H9 (cell line): ENCODE data around the gene HIGD1B. TPM values are rescaled to one million over a fixed set of nuclear protein-coding genes. Genes with fewer than 3 reads are reported as not detected.

Experiments used
- DNase-seq: peaks from one replicate; pipeline ENCODE4 v3.0.0-alpha.2; 2017
- H2AFZ ChIP-seq: one replicate; pipeline ENCODE4 v1.6.1; 2013; ENCODE audit warnings: mild to moderate bottlenecking, low read length, control low read depth, moderate library complexity
- H2AK5ac ChIP-seq: 2 replicates; pipeline ENCODE4 v1.6.1; 2013; ENCODE audit warnings: low read length, control low read depth, mixed read lengths; ENCODE audit not compliant: insufficient read length
- H2BK120ac ChIP-seq: one replicate; pipeline ENCODE4 v1.6.1; 2013; ENCODE audit warnings: low read depth, mild to moderate bottlenecking, low read length, control low read depth, inconsistent platforms; ENCODE audit not compliant: poor library complexity, severe bottlenecking
- H2BK12ac ChIP-seq: 2 replicates; pipeline ENCODE4 v1.6.1; 2013; ENCODE audit warnings: low read length, control low read depth, mixed read lengths, low read depth; ENCODE audit not compliant: insufficient read length
- H2BK15ac ChIP-seq: 2 replicates; pipeline ENCODE4 v1.6.1; 2013; ENCODE audit warnings: low read depth, low read length, control low read depth
- H2BK20ac ChIP-seq: one replicate; pipeline ENCODE4 v1.6.1; 2013; ENCODE audit warnings: low read depth, mild to moderate bottlenecking, low read length, control low read depth, inconsistent platforms; ENCODE audit not compliant: poor library complexity, severe bottlenecking
- H2BK5ac ChIP-seq: 2 replicates; pipeline ENCODE4 v1.6.1; 2013; ENCODE audit warnings: low read length, control low read depth, mixed read lengths; ENCODE audit not compliant: insufficient read length
- H3K14ac ChIP-seq: 2 replicates; pipeline ENCODE4 v1.6.1; 2013; ENCODE audit warnings: low read length, control low read depth; ENCODE audit not compliant: insufficient read depth
- H3K18ac ChIP-seq: 2 replicates; pipeline ENCODE4 v1.6.1; 2013; ENCODE audit warnings: low read depth, mild to moderate bottlenecking, mixed read lengths, low read length, control low read depth; ENCODE audit not compliant: insufficient read length
- H3K23ac ChIP-seq: 2 replicates; pipeline ENCODE4 v1.6.1; 2013; ENCODE audit warnings: low read length, control low read depth, mixed read lengths, low read depth; ENCODE audit not compliant: insufficient read length
- H3K23me2 ChIP-seq: 2 replicates; pipeline ENCODE4 v1.6.1; 2013; ENCODE audit warnings: low read depth, mild to moderate bottlenecking, mixed read lengths, low read length, control low read depth; ENCODE audit not compliant: insufficient read length, poor library complexity, severe bottlenecking
- H3K27ac ChIP-seq: 2 replicates; pipeline ENCODE4 v1.5.1; 2013; ENCODE audit warnings: low read length, control low read depth, mixed read lengths, low read depth; ENCODE audit not compliant: insufficient read length
- H3K27me3 ChIP-seq: 2 replicates; pipeline ENCODE4 v1.6.1; 2013; ENCODE audit warnings: low read length, control low read depth, inconsistent platforms; ENCODE audit not compliant: insufficient read depth
- H3K4ac ChIP-seq: 2 replicates; pipeline ENCODE4 v1.6.1; 2013; ENCODE audit warnings: low read depth, mild to moderate bottlenecking, control low read depth, inconsistent platforms, low read length, moderate library complexity
- H3K4me1 ChIP-seq: 2 replicates; pipeline ENCODE4 v1.6.1; 2013; ENCODE audit warnings: low read length, control low read depth, inconsistent platforms; ENCODE audit not compliant: insufficient read depth
- H3K4me2 ChIP-seq: 2 replicates; pipeline ENCODE4 v1.6.1; 2013; ENCODE audit warnings: low read length, control low read depth, mixed read lengths; ENCODE audit not compliant: insufficient read length, insufficient read depth
- H3K56ac ChIP-seq: 2 replicates; pipeline ENCODE4 v1.6.1; 2013; ENCODE audit warnings: low read depth, mild to moderate bottlenecking, mixed read lengths, low read length, control low read depth; ENCODE audit not compliant: insufficient read length
- H3K79me1 ChIP-seq: 2 replicates; pipeline ENCODE4 v1.6.1; 2013; ENCODE audit warnings: low read depth, mild to moderate bottlenecking, moderate library complexity, low read length, control low read depth, inconsistent platforms; ENCODE audit not compliant: insufficient read depth, poor library complexity, severe bottlenecking
- H3K79me2 ChIP-seq: 2 replicates; pipeline ENCODE4 v1.6.1; 2013; ENCODE audit warnings: low read length, control low read depth, inconsistent platforms; ENCODE audit not compliant: insufficient read depth
- H3K9ac ChIP-seq: 2 replicates; pipeline ENCODE4 v1.6.1; 2013; ENCODE audit warnings: low read length, control low read depth, mixed read lengths; ENCODE audit not compliant: insufficient read length; ENCODE audit errors: extremely low read depth
- H3K9me3 ChIP-seq: one replicate; pipeline ENCODE4 v1.6.1; 2013; ENCODE audit warnings: low read depth, low read length, inconsistent platforms; ENCODE audit not compliant: control insufficient read depth
- H3T11ph ChIP-seq: one replicate; pipeline ENCODE4 v1.6.1; 2013; ENCODE audit warnings: mild to moderate bottlenecking, low read length, control low read depth, inconsistent platforms
- H4K20me1 ChIP-seq: one replicate; pipeline ENCODE4 v1.6.1; 2013; ENCODE audit not compliant: control insufficient read depth, insufficient read length, insufficient read depth
- H4K5ac ChIP-seq: 2 replicates; pipeline ENCODE4 v1.6.1; 2013; ENCODE audit warnings: low read depth, mild to moderate bottlenecking, mixed read lengths, low read length, control low read depth; ENCODE audit not compliant: insufficient read length
- H4K8ac ChIP-seq: replicated peaks from 2 replicates; pipeline ENCODE4 v1.6.1; 2013; ENCODE audit warnings: low read length, control low read depth, mixed read lengths, low read depth; ENCODE audit not compliant: insufficient read length
- H4K91ac ChIP-seq: 2 replicates; pipeline ENCODE4 v1.6.1; 2013; ENCODE audit warnings: low read depth, mild to moderate bottlenecking, moderate library complexity, mixed read lengths, low read length, control low read depth; ENCODE audit not compliant: insufficient read length
- H3K27ac Mint-ChIP-seq, 3 experiments: 2 replicates in 2 of 3; 3 replicates in 1 of 3; pipeline ENCODE4 v1.8.0; 2020 to 2021; ENCODE audit warnings: mixed read lengths in 3 of 3, mild to moderate bottlenecking in 1 of 3, moderate library complexity in 1 of 3
- H3K27me3 Mint-ChIP-seq: 2 replicates; pipeline ENCODE4 v1.8.0; 2021; ENCODE audit warnings: low read depth, mild to moderate bottlenecking, moderate library complexity, mixed read lengths
- H3K36me3 Mint-ChIP-seq, 3 experiments: 2 replicates in 2 of 3; 3 replicates in 1 of 3; pipeline ENCODE4 v1.8.0; 2020 to 2021; ENCODE audit warnings: low read depth in 3 of 3, mixed read lengths in 3 of 3; ENCODE audit not compliant: insufficient read depth in 1 of 3
- H3K4me1 Mint-ChIP-seq, 2 experiments: 2 replicates each; pipeline ENCODE4 v1.8.0; 2020; ENCODE audit warnings: mixed read lengths in 2 of 2
- H3K4me3 Mint-ChIP-seq, 2 experiments: 2 replicates in 1 of 2; 3 replicates in 1 of 2; pipeline ENCODE4 v1.8.0; 2020 to 2021; ENCODE audit warnings: mild to moderate bottlenecking in 2 of 2, mixed read lengths in 2 of 2, moderate library complexity in 1 of 2
- H3K9me3 Mint-ChIP-seq, 2 experiments: 2 replicates in 1 of 2; 3 replicates in 1 of 2; pipeline ENCODE4 v1.8.0; 2020; ENCODE audit warnings: mild to moderate bottlenecking in 2 of 2, mixed read lengths in 2 of 2, moderate library complexity in 1 of 2
- WGBS: extraction: QIAGEN DNeasy Blood & Tissue Kit; methylation state at CpG from one replicate; pipeline ENCODE4 v1.1.7; 2013; ENCODE audit warnings: missing lambda C conversion rate, low lambda C conversion rate, mixed read lengths; ENCODE audit not compliant: insufficient read length; ENCODE audit errors: extremely low coverage; 5-methylcytosine and 5-hydroxymethylcytosine counted together
- total RNA-seq: library from RNA; stranded (reverse); gene quantifications from 2 replicates; pipeline ENCODE4 v1.2.1, GENCODE V29; 2021
- TF ChIP-seq, protein P1 (sequence below): fragments of 200-600 bp; sonication (generic); conservative IDR thresholded peaks from 3 replicates; pipeline ENCODE4 v1.8.0; 2021; ENCODE audit warnings: antibody characterized with exemption, mild to moderate bottlenecking

The HIGD1B gene
- total RNA-seq, 1 experiment from 2014 or later: not detected

DNA sequence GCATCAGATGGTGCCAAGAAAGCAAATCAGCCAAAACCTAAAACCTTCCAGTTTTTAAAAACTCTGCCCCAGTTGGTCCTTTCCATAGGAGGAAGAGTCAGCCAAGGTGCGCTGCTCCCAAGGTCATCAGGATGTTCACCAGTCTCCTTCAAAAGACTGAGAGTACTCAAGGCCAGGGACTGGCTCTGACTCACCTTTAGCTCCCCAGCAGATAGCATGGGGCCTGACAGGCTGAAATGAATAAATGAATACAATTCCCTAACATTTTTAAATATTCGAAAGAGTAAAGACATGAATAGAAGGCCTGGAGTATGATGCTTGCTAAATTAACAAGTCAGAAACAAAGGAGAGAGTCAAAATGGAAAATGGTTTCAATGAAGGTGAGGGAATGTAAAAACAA lies 32.4 kb downstream of the HIGD1B start:
- Histone ChIP-seq H2BK5ac (no peak overlapping the region), H4K8ac (no peak overlapping the region), H3K9me3 (no peaks in the 10 kb centered on the region), H2BK20ac (no peak overlapping the region), H3K4me1 (no peaks in the 10 kb centered on the region), H4K91ac (no peak overlapping the region), H2BK15ac (no peak overlapping the region), H4K20me1 (no peaks in the 10 kb centered on the region), H3K23me2 (no peaks in the 10 kb centered on the region), H2AFZ (no peak overlapping the region), H3K27ac (no peak overlapping the region), H3K4me2 (no peak overlapping the region), H3K4ac (no peak overlapping the region), H3T11ph (no peak overlapping the region), H3K79me1 (no peaks in the 10 kb centered on the region), H3K18ac (no peak overlapping the region), H3K14ac (no peak overlapping the region), H3K56ac (no peak overlapping the region), H3K27me3 (no peaks in the 10 kb centered on the region), H2BK12ac (no peak overlapping the region), H4K5ac (no peak overlapping the region), H3K23ac (no peak overlapping the region), H3K9ac (no peak overlapping the region), H3K79me2 (no peaks in the 10 kb centered on the region), H2AK5ac (no peak overlapping the region), H2BK120ac (no peak overlapping the region)
- Mint-ChIP-seq H3K4me1 (no peaks in the 10 kb centered on the region), H3K36me3 (peaks cover 45 to 86% (median 77%) of the 10 kb centered on the region in 3 experiments), H3K27ac (no peak overlapping the region; a peak in 2 of 7 replicates), H3K27me3 (no peaks in the 10 kb centered on the region), H3K9me3 (no peaks in the 10 kb centered on the region), H3K4me3 (no peak overlapping the region)
- TF ChIP-seq, protein P1, sequence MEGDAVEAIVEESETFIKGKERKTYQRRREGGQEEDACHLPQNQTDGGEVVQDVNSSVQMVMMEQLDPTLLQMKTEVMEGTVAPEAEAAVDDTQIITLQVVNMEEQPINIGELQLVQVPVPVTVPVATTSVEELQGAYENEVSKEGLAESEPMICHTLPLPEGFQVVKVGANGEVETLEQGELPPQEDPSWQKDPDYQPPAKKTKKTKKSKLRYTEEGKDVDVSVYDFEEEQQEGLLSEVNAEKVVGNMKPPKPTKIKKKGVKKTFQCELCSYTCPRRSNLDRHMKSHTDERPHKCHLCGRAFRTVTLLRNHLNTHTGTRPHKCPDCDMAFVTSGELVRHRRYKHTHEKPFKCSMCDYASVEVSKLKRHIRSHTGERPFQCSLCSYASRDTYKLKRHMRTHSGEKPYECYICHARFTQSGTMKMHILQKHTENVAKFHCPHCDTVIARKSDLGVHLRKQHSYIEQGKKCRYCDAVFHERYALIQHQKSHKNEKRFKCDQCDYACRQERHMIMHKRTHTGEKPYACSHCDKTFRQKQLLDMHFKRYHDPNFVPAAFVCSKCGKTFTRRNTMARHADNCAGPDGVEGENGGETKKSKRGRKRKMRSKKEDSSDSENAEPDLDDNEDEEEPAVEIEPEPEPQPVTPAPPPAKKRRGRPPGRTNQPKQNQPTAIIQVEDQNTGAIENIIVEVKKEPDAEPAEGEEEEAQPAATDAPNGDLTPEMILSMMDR: no peak
- no peak for DNase-seq
- WGBS: no CpG with 5 or more reads among the region's 2 CpGs
